Measurements from ENCODE around the gene PNCK.
"Not testable (repeated sequence)": the region's sequence is repeated elsewhere in the genome, so short reads cannot be mapped to it uniquely, and the experiment has no call there.

The PNCK gene

DNA sequence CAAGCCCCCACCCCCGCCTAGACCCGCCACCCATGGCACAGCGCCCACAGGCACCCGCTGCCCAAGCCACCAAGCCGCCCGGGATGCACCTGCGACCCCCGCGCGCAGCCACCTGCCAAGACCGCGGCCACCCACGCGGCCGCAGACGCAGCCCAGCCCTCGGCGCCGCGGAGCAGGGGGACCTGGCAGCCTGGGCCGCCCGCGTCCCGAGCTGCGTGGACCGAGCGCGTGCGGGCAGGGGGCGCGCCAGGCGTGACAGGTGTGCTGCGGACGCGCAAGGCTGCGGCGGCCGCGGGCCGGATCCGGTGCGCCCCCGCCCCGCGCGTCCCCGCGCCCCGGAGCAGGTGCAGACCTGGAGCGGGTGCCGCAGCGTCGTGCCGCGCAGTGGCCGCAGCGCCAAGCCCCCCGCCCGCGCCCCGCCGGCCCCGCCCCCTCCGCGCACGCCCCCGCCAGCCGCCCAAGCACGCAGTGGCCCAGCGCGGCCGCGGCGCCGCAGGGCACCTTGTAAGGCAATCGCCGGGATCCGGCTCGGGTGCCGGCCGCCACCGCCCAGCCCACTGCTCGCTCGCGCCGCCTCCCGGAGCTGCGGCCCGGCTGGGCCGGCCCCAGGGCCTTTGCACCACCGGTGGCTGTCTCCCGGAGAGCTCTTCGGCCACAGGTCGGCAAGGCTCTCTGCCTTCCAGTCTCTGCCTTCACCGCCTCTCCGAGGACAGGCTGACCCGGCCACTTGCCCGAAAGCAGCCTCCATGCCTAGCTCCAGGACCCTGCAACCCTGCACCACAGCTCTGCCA, at the start of gene PNCK:
PNCK (minus strand) TSS at position 386 of the 791 bp plus-strand sequence. CDS start 737 bp downstream, outside the sequence.
- Mint-ChIP-seq H3K36me3 (no peaks in the 10 kb centered on the region), H3K4me3 (peak within 1 kb of the TSS; percentile 60), H3K27me3 (peaks cover 10% of the 10 kb centered on the region), H3K4me1 (ENCODE audit: low read depth) (peaks cover 3% of the 10 kb centered on the region), H3K27ac (no peak within 1 kb of the TSS), H3K9me3 (ENCODE audit: low read depth) (no peaks in the 10 kb centered on the region)

DNA sequence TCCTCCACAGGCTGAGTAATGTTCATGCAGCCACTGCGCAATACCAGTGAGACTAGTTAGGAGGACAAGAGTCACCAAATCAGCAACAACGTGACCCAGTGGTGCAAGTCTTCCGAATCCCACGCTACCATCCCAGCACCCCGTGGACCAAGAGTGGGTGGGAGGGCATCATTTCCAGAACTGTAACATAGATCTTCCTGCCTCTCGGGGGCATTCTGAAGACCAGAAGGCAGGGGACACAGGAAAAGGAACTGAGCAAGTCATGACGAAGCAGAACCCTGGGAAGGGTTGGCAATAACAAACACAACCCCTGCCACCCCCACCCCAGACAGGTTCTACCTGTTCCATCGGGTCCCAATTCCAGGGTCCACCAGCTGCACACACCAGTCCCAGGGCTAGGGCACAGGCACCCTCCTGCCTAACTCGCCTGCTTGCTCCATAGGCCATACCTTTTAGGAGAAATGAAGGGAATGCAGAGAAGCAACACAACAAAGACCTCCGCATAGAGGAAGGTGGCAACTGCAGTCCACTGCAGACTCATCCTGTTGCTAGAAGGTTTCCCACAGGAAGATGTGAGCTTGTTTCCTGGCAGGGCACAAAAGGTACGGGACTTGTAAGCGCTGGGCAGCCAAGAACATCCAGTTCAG, 49.2 kb upstream of the PNCK start:
- no peaks in the 10 kb centered on the region for H3K9me3 Mint-ChIP-seq (ENCODE audit: low read depth)
- peak overlapping the region; percentile 89 for H3K4me3 Mint-ChIP-seq
- no peaks in the 10 kb centered on the region for H3K36me3 Mint-ChIP-seq
- peaks cover 24% of the 10 kb centered on the region for H3K4me1 Mint-ChIP-seq (ENCODE audit: low read depth)
- no peaks in the 10 kb centered on the region for H3K27me3 Mint-ChIP-seq
- peak overlapping the region; percentile 83 for H3K27ac Mint-ChIP-seq

DNA sequence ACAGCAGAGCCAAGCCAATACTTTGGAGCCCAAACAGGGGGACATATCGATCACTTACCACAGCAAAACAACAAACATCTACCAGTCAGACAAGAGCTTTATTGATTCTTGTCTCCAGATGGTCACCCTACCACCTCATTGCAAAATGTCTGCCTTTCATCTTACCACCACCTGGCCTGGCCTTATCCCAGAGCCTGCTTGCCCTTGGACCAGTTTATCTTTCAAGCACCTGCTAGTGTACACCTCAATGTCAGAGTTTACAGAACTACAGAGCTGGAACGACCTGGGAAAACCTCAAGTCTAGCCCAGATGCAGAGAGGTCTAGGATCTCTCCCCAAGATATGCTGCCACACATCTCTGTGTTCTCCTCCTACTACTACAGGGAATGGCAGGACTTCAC, 46.1 kb upstream of the PNCK start:
- Mint-ChIP-seq H3K36me3 (no peaks in the 10 kb centered on the region), H3K4me1 (ENCODE audit: low read depth) (peaks cover 13% of the 10 kb centered on the region), H3K4me3 (no peak overlapping the region), H3K27me3 (no peaks in the 10 kb centered on the region), H3K27ac (no peak overlapping the region), H3K9me3 (ENCODE audit: low read depth) (no peaks in the 10 kb centered on the region)

DNA sequence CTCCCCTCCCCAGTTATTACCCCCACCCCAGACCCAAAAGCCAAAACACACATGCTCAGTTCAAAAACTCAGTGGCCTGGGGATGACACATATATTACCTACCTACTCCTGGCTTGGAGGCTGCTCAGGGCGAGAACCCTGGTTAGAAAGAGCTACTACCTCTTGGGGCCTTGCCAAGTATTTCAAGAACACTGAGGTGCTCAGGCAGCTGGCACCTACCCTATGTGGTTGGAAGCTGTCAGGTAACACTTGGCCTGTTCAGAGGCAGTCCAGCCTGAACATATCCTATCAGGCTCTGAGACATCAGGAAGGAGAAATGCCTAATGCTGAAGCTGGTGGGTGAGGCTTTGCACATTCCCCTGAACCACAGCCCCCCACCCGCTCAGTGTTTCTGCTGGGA, 45.6 kb upstream of the PNCK start:
- Mint-ChIP-seq H3K36me3 (no peaks in the 10 kb centered on the region), H3K4me1 (ENCODE audit: low read depth) (peaks cover 13% of the 10 kb centered on the region), H3K9me3 (ENCODE audit: low read depth) (no peaks in the 10 kb centered on the region), H3K4me3 (no peak overlapping the region), H3K27me3 (no peaks in the 10 kb centered on the region), H3K27ac (no peak overlapping the region)

DNA sequence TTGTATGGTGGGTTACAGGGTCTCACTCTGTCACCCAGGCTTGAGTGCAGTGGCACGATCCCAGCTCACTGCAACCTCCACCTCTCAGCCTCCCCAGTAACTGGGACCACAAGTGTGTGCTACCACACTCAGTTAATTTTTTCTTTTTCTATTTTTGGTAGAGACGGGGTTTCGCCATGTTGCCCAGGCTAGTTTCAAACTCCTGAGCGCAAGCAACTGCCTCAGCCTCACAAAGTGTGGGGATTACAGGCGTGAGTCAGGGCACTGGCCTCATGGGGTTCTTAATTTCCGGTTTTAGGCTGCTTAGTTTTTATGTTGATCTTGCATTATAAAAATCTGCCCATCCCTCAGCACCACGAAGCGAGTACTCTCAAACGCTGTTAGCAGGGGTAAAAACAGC, 43.8 kb upstream of the PNCK start:
- no peaks in the 10 kb centered on the region for H3K9me3 Mint-ChIP-seq (ENCODE audit: low read depth)
- H3K27ac Mint-ChIP-seq = no peak overlapping the region
- H3K36me3 Mint-ChIP-seq = no peaks in the 10 kb centered on the region
- no peak overlapping the region for H3K4me3 Mint-ChIP-seq
- H3K4me1 Mint-ChIP-seq (ENCODE audit: low read depth) = peaks cover 13% of the 10 kb centered on the region
- no peaks in the 10 kb centered on the region for H3K27me3 Mint-ChIP-seq

DNA sequence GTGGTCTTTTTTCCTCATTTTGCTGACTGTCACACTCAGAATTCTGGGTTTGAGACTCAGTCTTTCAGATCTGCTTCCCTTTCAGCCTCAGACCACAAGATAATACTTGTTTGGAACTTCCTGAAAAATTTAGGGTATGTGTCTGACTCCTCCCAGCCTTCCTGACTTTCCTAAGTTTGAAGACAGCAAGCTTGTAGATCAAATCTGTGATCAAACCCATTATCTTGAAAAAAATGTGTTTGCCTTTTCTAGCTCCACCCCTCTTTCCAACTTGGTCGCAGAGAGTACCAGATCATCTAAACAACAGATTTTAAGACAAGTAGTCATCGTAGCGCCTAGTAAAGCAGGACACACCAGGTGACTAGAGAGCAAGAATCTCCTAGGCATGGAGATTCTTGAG, 40.6 kb upstream of the PNCK start:
- H3K27ac Mint-ChIP-seq = no peak overlapping the region
- H3K36me3 Mint-ChIP-seq = no peaks in the 10 kb centered on the region
- no peaks in the 10 kb centered on the region for H3K27me3 Mint-ChIP-seq

DNA sequence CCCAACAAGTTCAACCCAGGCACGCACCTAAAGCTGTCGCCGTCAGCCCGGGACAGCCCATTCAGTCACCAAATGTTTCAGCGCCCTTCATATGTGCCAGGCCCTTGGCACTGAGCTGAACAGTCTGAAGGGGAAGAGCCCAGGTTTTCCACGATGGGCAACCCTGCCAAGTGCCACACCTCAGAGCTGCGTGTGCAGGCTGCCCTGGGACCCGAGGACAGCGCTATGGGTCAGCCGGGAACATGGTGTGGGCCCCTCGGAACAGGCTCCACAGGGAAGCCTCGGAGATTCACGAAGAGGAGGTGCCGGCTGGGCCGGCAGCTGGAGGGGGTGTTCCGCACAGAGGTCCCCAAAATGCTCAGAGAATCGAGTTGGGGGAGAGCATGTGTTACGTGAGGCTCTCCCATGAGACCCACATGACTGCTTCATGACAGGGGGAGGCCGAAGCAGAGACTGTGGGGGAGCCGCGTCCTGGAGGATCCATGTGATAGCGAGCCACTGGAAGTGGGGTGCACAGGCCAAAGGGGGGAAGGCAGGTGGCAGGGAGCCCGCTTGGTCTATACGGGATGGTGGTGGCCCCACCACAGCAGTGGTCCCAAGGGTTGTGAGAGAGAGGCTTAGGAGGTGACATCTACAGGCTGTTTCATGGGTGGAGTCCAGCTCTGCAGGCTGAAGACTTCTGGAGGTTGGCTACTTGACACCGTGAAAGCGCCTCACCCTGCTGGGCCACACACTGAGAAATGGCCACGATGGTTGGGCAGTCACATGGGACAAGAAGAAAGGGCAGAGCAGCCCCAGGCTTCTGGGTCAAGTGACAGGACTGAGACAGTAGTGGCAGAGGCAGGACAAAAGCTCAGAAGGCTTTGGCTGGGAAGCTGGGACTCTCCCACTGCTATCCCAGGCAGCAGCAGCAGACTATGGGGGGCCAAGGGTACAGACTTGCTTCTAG, 36.4 kb upstream of the PNCK start:
- no peak overlapping the region for H3K4me3 Mint-ChIP-seq
- H3K36me3 Mint-ChIP-seq = no peaks in the 10 kb centered on the region
- no peaks in the 10 kb centered on the region for H3K9me3 Mint-ChIP-seq (ENCODE audit: low read depth)
- H3K4me1 Mint-ChIP-seq (ENCODE audit: low read depth) = peaks cover 7% of the 10 kb centered on the region
- no peaks in the 10 kb centered on the region for H3K27me3 Mint-ChIP-seq
- no peak overlapping the region for H3K27ac Mint-ChIP-seq

More for the DNA sequence above, 40.6 kb upstream of the PNCK start:
- H3K4me1 Mint-ChIP-seq (ENCODE audit: low read depth) = peaks cover 8% of the 10 kb centered on the region
- H3K9me3 Mint-ChIP-seq (ENCODE audit: low read depth) = no peaks in the 10 kb centered on the region
- no peak overlapping the region for H3K4me3 Mint-ChIP-seq

DNA sequence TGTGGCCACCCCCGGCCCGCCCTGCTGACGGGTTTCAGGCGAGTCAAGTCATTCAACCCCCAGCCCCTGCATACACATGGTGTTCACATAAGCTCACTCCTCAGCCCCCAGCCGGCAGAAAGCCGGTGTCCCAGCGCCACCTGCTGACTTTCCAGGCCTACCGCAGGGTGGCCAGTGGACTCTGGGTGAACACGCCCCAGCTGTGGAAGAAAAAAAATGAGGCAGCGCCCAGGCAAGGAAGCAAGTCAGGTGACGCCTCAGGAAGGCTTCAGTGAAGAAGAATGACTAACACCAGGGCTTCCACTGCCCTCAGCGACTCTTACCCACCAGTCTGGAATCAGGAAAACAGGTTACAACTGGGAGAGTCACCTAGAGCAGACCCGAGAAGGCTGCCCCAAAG, 34.8 kb upstream of the PNCK start:
- peaks cover 5% of the 10 kb centered on the region for H3K4me1 Mint-ChIP-seq (ENCODE audit: low read depth)
- no peak overlapping the region for H3K27ac Mint-ChIP-seq
- H3K4me3 Mint-ChIP-seq = no peak overlapping the region
- H3K36me3 Mint-ChIP-seq = no peaks in the 10 kb centered on the region
- no peaks in the 10 kb centered on the region for H3K27me3 Mint-ChIP-seq
- no peaks in the 10 kb centered on the region for H3K9me3 Mint-ChIP-seq (ENCODE audit: low read depth)

DNA sequence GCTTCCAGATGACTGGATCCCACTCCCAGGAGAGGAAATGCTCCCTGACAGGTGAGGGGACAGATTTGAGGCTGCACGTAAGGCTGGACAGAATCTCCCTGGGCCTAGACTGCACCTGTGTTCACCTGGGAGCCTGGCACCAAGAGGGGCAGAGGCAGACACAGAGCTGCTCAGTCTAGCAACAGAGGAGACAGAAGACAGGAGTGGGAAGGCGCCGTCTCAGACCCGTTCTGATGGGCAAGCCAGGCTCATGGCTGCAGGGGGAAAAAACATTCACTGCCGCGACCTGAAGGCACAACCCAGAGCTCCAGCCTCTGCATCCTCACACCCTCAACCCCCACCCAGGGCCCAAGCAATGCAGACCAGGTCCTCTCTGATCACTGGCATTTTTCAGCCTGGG, 33.8 kb upstream of the PNCK start:
- Mint-ChIP-seq H3K27me3 (no peaks in the 10 kb centered on the region), H3K9me3 (ENCODE audit: low read depth) (no peaks in the 10 kb centered on the region), H3K4me1 (ENCODE audit: low read depth) (peaks cover 4% of the 10 kb centered on the region), H3K36me3 (no peaks in the 10 kb centered on the region), H3K4me3 (no peak overlapping the region), H3K27ac (no peak overlapping the region)

DNA sequence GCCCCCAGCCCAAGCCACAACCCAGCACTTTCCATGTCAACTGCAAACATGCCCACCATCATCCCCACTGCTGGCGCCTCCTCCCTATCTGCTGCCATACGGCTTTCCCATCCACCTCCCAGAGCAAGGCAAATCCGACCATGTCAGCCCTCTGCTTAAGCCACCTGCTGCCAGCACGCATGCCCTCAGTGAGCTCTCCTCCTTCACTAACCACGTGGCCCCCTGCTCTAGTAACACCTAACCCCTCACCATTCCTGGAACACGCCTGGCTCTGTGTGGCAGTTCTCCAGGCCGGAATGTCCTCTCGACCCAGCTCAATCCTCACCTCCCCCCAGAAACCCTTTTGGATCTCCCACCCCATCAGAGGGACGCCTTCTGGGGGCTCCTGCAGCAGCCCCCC, 33.2 kb upstream of the PNCK start:
- H3K27me3 Mint-ChIP-seq = no peaks in the 10 kb centered on the region
- H3K4me1 Mint-ChIP-seq (ENCODE audit: low read depth) = peaks cover 4% of the 10 kb centered on the region
- H3K36me3 Mint-ChIP-seq = no peaks in the 10 kb centered on the region
- H3K4me3 Mint-ChIP-seq = no peak overlapping the region
- H3K9me3 Mint-ChIP-seq (ENCODE audit: low read depth) = no peaks in the 10 kb centered on the region
- no peak overlapping the region for H3K27ac Mint-ChIP-seq

DNA sequence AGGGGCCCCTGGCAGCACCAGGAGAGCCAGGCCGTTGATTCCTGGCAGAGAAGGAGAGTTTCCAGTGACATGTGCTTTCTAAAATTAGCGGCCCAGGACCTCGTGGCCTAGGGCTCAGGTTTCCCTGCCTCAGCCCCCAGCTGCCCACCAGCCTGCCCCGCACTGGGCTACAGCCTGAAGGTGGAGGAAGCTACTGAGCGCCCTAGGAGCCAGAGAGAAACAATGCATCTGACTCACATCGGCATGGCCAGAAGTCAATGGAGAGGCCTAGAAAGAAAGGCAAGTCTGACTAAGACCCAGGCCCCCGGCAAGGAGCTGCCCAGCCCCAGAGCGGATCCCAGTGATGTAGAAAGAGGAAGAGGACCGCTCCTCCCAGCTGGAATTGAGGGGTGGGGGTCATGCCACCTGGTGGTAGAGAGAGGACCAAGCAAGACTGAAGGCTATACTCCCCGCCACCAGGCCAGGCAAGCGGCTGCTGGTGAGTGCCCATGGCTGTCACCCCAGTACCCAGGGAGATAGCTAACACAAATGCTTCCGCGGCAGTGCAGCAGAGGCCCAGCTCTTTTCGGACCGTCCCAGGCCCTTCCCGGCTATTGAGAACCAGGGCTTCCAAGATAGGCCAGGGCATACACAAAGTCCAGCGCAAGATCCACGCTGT, 31.9 kb upstream of the PNCK start:
- H3K9me3 Mint-ChIP-seq (ENCODE audit: low read depth); H3K36me3 Mint-ChIP-seq; H3K27ac Mint-ChIP-seq; H3K4me1 Mint-ChIP-seq (ENCODE audit: low read depth); H3K4me3 Mint-ChIP-seq; H3K27me3 Mint-ChIP-seq: not testable (repeated sequence)

DNA sequence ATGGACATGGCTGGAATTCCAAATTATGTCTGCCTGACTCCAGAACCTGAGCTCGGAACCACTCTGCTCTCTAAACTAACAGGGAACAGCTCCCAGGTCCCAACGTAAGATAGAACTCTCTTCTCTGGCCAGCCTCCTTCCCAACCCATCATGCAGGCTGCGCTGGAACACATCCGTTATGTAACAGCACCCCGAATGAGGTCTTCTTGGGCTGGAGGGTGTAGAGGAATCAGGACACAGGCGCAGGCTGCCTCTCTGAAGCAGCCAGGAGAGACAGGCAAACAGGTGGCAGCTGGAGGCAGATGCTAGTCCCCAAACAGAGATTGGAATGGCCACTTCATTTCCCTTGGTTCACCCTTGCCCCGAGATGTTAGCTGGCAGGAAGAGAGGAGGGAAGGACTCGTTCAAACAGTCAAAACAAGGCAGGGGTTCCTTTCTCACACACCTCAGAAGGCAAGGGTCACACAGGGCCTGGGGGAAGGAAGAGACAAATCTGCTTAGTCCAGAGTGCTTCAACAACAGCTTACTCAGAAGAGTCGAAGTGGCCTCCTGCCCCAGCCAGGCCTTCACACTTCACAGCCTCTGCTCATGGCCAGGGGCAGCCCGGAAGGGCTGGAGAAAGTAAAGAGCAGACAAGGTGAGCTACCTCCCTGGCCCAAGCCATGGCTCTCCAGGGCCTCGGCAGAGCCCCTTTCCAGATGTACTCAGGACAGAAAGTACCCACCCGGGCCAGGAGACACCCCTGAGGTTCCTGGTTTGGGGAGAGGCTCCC, 31.2 kb upstream of the PNCK start:
- H3K27ac Mint-ChIP-seq; H3K27me3 Mint-ChIP-seq; H3K4me1 Mint-ChIP-seq (ENCODE audit: low read depth); H3K4me3 Mint-ChIP-seq; H3K9me3 Mint-ChIP-seq (ENCODE audit: low read depth); H3K36me3 Mint-ChIP-seq: not testable (repeated sequence)

DNA sequence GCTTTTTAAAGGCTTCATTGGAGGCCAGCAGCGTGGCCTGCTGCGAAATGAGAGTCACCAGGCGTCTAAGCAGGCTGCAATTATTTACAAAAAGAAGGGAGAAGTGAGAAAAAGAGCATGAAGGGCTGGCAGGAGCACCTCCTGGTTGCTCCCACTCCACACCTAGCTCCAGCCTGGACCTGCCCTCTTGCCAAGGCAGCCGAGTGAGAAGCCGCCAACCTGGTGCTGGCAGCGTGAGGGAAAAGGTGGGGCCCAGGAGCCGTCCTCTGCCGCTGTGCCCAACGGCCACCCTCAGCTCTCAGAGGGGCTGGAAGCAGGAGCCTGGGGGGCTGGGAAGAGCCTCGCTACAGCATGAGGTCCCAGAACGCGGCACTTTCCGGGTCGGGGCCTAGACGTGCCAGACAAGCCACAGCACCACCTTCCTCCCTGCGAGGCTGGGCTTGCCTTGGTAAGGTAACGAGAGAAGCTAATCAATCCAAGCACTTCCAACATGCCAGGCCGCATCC, 30.5 kb upstream of the PNCK start:
- Mint-ChIP-seq H3K4me3 (no peak overlapping the region), H3K4me1 (ENCODE audit: low read depth) (peaks cover 4% of the 10 kb centered on the region), H3K9me3 (ENCODE audit: low read depth) (no peaks in the 10 kb centered on the region), H3K27me3 (no peaks in the 10 kb centered on the region), H3K27ac (no peak overlapping the region), H3K36me3 (no peaks in the 10 kb centered on the region)

DNA sequence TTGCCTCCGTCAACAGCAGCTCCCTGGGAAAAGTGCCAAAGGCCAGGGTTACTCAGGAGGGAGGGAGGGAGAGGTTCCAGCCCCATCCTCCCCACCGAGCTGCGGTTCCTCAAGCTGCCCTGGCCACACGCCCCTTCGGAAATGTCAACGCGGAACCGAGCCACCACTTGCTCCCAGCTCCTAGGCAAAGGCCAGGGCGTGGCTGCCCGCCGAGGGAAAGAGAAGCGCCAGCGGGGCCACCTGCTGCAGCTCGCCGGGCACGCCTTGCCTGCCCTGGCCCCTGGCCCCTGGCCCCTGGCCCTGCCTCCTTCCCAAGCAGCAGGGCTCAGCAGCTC, 29.4 kb upstream of the PNCK start:
- Mint-ChIP-seq H3K4me3 (no peak overlapping the region), H3K27ac (no peak overlapping the region), H3K9me3 (ENCODE audit: low read depth) (no peaks in the 10 kb centered on the region), H3K4me1 (ENCODE audit: low read depth) (peaks cover 2% of the 10 kb centered on the region), H3K27me3 (no peaks in the 10 kb centered on the region), H3K36me3 (no peaks in the 10 kb centered on the region)

Data from activated naive CD8-positive, alpha-beta T cell (primary cell).